HG03280 (cell line): Measurements from ENCODE around the gene RNF145.
A peak's percentile ranks its signal among the peaks of the same experiment; 100 is the strongest.

ENCODE experiments used
- ATAC-seq: cut with Tn5 transposase; IDR thresholded peaks from one replicate; pipeline ENCODE4 v1.9.1; 2021; ENCODE audit warnings: mild to moderate bottlenecking, moderate library complexity; ENCODE audit not compliant: unreplicated experiment

The RNF145 gene

DNA sequence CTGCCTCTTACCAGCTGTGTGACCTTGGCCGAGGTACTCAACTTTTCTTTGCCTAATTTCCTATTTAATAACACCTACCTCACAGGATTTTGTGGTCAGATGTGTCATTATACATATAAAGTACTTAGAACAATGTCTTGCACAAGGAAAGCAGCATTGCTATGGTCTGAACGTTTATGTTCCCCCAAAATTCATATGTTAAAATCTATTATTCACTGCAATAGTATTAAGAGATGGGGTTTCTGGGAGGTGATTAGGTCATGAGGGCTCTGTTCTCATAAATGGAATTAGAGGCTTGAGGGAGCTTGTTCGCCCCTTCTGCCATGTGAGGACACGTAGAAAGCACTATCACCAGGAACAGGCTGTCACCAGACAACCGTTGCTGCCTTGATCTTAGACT is 10.9 kb upstream of the RNF145 start:
- no peak for ATAC-seq

DNA sequence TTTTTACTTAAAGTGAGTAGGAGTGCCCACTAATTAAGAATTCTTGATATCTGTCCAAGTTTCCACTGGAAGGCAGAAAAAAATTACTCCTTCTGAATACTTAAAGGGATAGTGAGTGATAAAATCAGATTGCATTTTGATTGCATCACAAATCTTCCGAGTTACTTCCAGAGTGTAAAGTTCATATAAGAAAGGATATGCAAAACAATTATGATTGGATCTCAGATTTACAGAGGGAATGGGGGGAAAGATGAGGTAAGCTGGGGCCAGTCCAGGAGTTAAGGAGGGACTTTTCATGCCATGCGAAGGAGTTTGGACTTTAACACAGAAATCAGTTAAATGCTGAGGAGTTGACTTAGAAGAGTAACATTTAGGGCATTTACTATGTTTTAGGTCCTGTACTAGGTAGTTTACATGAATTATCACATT is 9.3 kb upstream of the RNF145 start:
- no peak for ATAC-seq

DNA sequence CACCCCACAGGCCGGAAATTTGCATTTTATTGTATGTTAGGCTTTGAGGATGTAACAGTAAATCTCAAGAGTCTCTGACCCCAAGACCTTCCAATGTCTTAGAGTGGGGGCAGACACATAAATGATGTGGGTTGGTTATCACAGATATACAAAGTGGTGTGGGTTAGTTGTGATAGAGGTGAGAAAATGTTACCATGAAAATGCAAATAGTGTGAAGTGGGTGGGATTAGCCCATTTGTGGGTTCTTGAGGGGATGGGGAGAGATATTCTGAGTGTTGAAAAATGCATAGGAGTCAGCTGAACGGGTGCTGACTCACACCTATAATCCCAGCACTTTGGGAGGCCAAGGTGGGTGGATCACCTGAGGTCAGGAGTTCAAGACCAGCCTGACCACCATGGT is 7.9 kb upstream of the RNF145 start:
- no peak for ATAC-seq

DNA sequence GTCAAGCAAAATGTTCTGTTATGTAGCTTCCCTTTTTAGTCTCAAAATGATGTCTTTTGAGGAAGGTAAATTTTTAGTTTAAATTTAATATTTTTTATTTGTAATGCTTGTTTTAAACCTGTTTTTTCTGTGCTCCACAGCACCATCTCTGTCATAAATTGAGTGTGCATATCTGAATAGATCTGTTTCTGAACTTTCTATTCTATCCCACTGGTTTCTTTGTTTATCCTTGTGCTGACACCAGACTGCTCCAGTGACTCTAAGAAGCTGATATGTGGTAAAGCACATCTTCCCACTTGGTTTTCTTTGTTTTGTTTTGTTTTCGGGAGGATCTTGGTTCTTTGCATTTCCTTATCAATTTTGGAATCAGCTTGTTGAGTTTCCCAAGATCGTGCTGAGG is 7.1 kb upstream of the RNF145 start:
- no peak for ATAC-seq

DNA sequence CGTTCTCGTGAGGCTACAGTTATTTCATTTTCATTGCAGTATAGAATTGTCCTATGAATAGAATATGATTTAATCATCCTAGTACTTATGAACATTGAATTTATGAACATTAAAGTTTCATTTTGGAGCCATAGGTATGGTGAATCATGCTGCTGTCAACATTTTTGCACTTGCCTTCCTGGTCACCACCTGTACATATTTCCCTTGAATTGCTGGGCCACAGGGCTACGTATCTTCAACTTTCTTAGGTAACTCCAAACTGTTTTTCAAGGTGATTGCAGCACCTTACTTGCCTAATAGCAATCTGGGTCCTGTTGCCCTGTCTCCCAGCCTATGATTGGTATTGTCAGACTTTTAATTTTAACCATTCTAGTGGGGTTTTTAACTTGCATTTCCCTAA is 6.5 kb upstream of the RNF145 start:
- no peak for ATAC-seq

DNA sequence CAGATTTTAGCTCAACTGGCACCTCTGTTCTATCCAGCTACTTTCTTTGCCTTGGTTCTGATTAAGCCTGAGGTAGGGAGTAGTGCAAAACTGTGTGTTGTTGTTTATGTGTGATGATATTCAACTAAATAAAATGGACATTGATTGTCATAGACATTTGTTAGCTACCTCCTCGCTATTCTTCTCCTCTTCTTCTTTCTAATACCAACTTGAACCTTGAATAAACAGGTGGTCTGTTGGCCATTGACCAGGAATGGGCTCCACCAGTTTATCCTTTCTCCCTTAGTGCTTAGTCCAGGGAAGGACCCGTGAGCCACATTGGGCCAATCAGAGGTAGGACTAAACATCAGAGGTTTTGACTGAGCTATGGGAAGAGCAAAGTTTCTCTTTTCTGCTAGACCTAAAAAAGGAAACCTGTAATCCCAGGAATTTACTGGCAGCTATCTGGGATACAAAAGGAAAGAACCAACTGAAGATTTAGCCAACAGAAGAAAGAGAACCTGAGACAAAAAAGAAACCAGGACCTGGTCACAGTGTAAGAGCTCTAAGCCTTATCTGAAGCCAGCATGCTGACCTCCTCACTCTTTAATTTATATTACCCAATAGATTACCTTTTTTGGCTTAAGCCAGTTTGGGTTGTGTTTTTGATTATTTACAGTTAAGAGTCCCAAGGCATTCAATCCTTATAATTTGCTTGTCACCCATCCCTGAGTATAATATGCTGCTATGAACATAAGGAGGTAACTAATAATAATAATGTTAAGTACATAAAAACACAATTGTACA is 5.3 kb upstream of the RNF145 start:
- ATAC-seq, result no peak

DNA sequence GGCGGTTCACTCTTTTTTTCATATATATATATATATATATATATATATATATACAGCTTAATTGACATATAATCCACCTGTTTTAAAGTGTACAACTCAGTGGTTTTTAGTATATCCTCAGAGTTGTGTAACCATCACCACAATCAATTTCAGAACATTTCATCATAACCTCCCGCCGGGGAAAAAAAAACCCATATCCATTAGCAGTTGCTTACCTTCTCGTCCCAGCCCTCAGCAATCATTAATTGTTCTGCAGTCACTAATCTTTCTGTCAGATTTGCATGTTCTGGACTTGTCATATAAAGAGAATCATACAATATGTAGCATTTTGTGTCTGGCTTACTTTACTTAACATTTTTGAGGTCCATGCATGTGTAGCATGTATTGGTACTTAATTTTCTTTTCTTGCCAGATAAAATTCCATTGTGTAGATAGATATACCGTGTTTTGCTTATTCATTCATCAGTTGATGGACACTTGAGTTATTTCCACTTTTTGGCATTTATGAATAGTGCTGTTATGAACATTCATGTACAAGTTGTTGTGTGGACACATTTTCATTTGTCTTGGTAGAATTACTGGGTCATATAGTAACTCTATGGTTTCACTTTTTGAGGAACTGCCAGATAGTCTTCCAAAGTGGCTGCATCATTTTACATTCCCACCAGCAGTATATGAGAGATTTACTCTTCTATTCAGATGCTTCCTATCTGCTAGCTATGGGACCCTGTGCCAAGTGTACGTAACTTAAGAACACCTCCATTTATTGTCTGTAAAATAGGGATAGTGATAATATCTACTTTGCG is 3.5 kb upstream of the RNF145 start:
- no peak for ATAC-seq

DNA sequence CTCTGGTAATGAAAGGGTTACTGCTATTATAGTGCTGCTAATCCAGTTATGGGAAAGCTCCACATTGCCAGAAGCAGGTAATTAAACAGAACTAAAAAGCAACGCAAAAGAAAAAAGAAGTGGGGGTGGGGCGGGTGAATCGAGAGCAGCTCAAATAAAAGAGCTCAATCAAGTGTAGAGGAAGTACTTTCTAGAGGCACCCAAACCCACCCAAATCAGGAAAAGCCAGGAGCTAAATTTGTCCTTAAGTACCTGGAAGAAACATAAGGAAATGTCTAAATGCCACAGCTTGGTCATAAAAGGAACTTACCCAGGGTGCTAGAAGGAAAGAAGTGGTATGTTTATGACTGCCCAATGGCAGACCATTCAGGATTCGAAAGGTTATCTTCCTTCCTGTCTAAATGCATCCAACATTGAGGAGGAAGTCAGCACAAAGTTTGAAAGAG is 2.4 kb upstream of the RNF145 start:
- no peak for ATAC-seq

DNA sequence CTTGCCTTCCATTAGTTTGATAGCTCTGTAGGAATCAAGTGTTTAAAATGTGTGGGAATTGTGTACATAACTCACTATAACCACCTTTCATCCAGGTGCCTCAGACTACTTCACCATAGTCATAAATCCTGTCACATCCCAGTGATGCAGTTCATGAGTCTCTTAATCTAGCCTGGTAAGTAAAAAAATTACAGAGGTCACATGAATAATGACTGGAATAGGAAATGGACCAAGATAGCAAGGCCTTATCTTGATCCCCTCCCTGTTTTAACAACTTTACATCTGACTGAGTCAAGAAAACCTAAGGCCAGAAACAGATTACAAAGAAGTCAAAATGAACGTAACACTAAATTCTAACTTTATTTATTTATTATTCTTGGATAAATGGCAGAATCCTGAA is 1.5 kb upstream of the RNF145 start:
- ATAC-seq, result no peak

DNA sequence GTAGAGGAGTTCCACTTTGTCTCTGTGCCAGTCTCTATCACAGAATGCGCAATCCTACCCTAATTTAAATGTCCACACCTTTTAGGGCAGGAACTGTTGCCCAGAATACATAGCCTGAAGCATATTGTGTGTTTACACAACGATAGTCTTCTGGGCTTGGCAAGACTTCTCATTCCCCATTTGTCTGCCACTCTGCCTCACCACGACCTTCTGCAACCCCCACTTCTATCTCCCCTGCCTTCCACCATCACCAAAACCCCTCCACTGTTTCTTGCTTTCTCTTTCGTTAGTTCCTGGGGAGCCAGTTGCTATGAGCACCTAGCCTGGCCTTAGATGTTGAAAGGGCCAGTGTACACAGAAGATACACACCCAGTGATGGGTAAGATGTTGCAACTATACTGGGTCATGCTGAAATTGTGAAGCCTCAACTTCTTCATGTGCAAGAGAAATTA is 883 bp upstream of the RNF145 start:
- ATAC-seq, result no peak

DNA sequence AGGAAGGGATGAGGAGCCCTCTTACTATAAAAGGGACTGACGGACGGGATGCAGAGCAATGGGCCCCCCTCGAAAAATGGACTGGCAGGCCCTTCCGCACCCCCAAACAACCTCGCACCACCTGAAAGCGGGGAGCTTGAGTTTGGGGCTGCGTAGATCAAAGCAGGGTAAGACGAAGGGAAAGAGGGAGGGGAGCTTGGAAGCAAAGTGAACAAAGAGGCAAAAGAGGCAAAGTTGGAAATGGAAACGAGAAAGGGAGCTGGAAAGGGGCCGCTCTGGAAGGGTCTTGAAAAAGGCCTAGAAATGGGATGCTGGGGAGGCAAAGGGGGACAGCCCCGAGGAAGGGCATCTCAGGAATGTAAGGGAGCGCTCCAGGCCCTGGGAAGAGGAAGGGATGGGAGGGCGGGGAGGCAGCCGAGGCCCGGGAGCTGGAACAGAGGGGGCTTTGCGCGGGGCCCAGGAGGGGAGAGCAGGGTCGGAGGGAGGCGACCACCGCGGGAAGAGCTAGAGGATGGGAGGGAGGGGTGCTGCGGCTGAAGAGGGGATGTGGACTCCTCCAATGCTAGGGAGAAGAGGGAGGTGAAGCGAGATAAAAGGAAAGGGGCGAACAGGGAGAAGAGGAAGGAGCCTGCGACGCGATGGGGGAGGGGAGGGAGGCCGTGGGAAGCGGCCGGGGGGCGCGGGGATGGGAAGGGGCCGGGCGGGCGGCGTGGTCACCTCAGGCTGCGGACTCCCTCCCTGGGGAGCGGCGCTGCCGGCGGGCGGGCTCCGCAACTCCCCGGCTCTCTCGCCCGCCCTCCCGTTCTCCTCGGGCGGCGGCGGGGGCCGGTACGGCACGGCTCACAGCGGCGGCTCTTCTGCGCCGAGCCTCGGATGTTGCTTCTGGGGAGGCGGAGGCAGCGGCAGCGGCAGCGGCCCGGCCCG is 577 bp downstream of the RNF145 start:
- peak; percentile 16 for ATAC-seq

DNA sequence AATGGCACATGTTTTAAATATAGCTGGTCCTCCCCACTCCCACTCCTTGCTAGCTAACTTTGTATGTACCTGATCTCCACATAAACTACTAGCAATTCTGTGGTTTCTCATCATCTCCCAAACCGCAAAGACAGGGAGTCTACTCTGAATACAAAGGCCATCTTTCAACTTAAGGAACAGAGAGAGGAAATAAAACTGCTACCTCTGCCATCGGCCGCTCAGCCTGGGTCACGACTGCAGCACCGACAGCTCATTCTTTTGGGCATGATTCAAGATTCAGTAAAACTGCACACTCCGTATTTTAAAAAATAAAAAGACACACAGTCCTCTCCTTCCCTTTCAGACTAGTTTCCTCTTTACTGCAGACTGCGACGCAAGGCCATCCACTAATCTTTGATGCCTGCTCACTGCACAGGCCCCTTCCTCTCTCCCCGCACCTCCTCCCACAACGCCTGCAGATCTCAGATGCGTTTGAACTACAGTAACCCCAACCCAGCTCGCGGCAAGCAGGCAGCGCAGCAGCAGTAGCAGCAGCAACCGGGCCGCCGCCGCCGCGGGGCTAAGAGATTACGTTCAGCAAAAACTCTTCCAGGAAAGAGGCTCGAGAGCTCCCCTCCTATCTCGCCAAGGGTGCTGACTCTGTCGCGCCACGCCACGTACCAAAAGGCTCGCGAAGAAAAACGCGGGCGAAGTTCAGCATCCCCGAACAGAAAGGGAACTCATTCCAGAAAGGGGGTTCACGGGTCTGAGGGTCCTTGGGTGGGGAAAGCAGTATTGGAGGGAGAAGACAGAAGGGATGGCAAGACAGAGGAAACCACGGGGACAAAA is 1.5 kb downstream of the RNF145 start:
- peak; percentile 46 for ATAC-seq

DNA sequence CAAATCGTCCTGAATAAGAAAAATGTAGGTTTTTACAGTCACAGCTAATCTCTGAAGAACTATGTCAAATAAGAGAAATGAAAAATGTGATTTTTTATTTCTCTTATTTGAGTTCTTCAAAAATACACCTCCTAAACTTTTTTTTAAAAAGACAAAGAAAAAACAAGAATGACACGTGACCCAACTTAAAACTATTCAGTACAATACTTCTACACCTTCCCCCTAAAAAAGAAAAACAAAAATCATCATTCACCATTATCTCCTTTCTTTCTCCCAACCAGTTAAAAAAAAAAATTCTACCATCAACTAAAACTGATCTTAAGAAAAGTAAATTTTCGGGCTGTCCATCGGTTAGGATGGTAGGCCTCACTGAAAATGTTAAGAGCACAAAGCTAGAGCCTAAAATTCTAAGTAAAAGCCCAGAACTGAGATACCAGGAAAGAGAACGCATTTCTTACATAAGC is 2.1 kb downstream of the RNF145 start:
- ATAC-seq, result no peak

DNA sequence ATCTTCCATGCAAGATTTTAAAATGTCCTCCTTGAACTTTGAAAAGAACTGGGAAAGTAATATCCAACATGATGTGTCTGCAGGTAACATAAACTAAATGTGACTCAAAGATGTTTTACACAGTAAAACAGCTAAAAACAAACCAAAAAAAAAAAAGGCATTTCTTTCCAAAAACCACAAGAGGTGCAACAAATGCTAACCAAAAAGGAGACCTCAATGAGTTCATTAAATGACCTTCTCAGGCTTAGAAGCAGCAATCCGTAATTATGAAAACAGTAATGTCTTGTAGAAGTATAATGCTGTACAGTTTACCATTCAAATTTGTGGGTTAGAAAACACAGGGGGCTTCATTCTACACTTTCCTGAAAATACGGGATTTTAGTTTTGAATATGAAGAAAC is 2.5 kb downstream of the RNF145 start:
- ATAC-seq, result no peak

DNA sequence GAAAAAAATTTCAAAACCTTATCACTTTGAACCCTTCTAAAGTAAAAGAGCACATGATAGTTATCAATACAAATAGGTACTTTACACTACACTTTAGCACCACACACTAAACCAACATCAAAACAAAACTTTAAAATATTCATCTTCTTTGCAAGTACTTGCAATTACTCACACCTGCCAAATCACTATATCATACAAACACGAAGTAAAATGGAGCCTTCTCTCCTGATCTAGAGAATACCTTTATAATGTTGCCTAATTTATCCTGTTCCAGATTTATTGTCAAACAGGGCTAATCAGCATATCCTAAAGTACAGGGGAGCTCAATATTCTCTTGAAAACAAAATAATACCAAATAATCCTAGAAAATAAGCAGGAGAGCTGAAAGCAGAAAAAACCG is 3.0 kb downstream of the RNF145 start:
- ATAC-seq, result no peak

DNA sequence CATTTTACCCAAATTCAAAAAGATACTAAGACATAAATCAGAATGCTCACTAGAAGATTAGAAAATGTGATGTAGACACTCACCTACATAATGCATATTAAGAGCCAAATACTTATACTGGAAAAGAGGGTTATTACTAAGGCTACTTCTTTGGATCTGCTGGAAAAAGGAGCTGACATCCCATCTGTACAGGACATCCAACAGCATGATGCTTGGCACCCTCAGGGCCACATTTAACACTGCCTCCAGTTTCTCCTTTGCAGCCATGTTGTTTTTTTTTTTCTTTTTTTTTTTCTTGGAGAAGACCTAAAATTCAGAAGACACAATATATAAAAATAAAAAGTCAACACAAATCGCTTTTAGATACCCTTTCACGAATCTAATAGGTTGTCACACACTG is 6.0 kb downstream of the RNF145 start:
- ATAC-seq, result no peak

DNA sequence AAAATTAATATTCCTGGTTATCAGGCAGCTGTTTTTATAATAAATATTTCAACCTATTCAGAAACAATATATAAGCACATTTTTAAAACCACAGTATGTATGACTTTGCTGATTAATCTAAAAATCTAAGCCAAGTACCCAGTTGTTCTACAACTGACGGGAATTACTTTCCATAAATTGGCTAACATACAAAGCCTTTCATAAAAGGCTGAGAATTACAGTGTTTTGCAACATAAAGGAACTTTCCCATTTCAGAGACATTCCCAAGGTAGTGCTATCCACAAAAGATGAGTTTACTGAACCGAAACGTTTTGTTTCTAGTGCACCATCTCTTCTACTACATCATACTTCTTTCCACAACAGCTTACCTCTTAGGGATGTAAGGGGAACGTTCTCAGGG is 7.2 kb downstream of the RNF145 start:
- no peak for ATAC-seq

DNA sequence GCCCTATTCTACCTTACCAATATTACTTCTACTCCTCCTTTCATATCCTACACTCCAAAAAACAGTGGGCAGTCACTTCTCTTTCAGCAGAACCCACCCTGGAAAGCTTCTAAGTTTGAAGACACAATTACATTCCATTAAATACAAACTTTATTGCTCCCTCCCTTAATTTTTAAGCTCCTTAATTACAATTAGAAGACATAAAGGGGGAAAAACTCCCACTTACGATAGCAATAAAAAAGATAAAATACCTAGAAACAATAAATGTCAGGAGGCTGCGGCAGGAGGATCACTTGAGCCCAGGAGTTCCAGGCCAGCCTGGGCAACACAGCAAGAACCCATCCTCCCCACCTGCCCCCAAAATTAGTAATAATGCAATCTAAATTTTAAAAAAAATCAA is 9.6 kb downstream of the RNF145 start:
- ATAC-seq, result no peak

DNA sequence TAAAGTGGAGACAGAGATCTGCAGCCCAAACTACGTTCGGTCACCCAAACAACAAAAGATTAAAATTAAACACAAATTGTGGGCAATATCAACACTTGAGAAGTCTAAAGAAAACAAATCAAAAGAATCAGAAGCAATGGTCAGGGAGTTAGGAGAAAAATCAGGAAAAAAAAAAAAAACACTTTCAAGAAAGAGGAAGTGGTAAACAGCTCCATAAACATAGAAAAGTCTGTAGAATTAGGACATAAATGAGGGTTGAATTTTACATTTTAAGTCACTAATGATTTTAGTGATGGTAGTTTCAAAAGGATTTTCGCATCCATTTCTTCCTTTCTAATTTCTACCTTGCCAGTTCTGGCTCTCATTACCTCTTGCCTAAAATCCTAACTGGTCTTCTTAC is 10.1 kb downstream of the RNF145 start:
- no peak for ATAC-seq
